Measurements from ENCODE around the gene URB2.

URB2 gene

GRCh38 chr1:229694053-229694693 lies 68.1 kb downstream of the URB2 start:
- Histone ChIP-seq H3K4me1 (ENCODE audit: insufficient read depth, low read length, poor library complexity, severe bottlenecking) (peaks cover 57% of the 10 kb centered on the region), H3K4me2 (ENCODE audit: low read depth, low read length, poor library complexity, severe bottlenecking) (peak overlapping the region; percentile 55), H3K9me2 (replicated peaks; ENCODE audit: low read depth, low read length) (no peaks in the 10 kb centered on the region), H3K4me3 (ENCODE audit: low read length, poor library complexity, severe bottlenecking) (peak overlapping the region; percentile 28), H3K27me3 (ENCODE audit: insufficient read depth, low read length, poor library complexity, severe bottlenecking) (no peaks in the 10 kb centered on the region), H3F3A (ENCODE audit: low read depth) (no peaks in the 10 kb centered on the region), H4K20me1 (ENCODE audit: insufficient read depth, low read length, poor library complexity, severe bottlenecking) (no peaks in the 10 kb centered on the region), H3K36me3 (ENCODE audit: insufficient read depth, low read length) (no peaks in the 10 kb centered on the region), H3K79me2 (ENCODE audit: insufficient read depth, low read length) (no peaks in the 10 kb centered on the region), H3K9me3 (ENCODE audit: insufficient read depth, low read depth, low read length) (no peaks in the 10 kb centered on the region), H2AFZ (ENCODE audit: low read length) (0 out of 2 replicates have a peak overlapping the region, but pooled peaks have one; percentile 8), H3K9ac (ENCODE audit: low read depth, low read length, poor library complexity, severe bottlenecking) (peak overlapping the region; percentile 51)
- TF ChIP-seq EZH2phosphoT487 (IDR thresholded peaks at IDR 0.05; ENCODE audit: borderline replicate concordance) = no peak
- TF ChIP-seq, protein P1, sequence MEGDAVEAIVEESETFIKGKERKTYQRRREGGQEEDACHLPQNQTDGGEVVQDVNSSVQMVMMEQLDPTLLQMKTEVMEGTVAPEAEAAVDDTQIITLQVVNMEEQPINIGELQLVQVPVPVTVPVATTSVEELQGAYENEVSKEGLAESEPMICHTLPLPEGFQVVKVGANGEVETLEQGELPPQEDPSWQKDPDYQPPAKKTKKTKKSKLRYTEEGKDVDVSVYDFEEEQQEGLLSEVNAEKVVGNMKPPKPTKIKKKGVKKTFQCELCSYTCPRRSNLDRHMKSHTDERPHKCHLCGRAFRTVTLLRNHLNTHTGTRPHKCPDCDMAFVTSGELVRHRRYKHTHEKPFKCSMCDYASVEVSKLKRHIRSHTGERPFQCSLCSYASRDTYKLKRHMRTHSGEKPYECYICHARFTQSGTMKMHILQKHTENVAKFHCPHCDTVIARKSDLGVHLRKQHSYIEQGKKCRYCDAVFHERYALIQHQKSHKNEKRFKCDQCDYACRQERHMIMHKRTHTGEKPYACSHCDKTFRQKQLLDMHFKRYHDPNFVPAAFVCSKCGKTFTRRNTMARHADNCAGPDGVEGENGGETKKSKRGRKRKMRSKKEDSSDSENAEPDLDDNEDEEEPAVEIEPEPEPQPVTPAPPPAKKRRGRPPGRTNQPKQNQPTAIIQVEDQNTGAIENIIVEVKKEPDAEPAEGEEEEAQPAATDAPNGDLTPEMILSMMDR (conservative IDR thresholded peaks at IDR 0.05; ENCODE audit: low read length) = no peak

GRCh38 chr1:229696385-229696784 lies 70.3 kb downstream of the URB2 start:
- no peak overlapping the region for H3K9ac ChIP-seq (ENCODE audit: low read depth, low read length, poor library complexity, severe bottlenecking)

DNA sequence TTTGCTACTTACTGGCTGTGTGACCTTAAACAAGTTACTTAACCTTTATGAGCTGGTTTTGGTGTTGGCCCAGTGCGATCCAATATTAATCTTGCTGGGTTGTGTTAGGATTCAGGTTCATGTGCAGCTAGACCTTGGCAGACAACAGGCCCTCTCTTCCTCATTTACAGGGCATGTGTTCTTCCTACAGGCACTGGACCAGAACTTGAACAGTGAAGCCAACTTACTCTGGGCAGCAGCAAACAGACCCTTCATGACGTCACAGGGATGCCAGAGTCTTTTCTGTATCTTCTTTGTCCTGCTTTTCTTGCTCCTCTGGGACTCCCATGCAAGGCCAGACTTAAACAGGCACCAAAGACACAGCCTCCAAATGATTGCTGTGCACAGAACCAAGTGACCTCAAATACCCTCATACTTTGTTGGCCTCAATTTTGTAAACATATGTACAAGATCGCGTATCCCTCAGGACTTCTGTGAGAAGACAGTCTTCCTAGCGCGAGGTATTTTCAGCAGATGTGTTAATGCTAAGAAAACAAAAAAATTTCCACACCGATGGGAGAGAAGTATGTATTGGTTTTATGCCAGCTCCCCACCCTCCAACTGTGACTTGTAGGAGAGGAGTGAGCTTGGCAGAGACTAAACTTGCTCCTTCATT lies 73.7 kb downstream of the URB2 start:
- Histone ChIP-seq H3K4me1 (ENCODE audit: insufficient read depth, low read length, poor library complexity, severe bottlenecking) (peaks cover 17% of the 10 kb centered on the region), H3F3A (ENCODE audit: low read depth) (no peaks in the 10 kb centered on the region), H4K20me1 (ENCODE audit: insufficient read depth, low read length, poor library complexity, severe bottlenecking) (no peaks in the 10 kb centered on the region), H3K9me2 (replicated peaks; ENCODE audit: low read depth, low read length) (no peaks in the 10 kb centered on the region), H3K4me3 (ENCODE audit: low read length, poor library complexity, severe bottlenecking) (no peak overlapping the region), H3K79me2 (ENCODE audit: insufficient read depth, low read length) (no peaks in the 10 kb centered on the region), H3K4me2 (ENCODE audit: low read depth, low read length, poor library complexity, severe bottlenecking) (no peak overlapping the region), H3K27me3 (ENCODE audit: insufficient read depth, low read length, poor library complexity, severe bottlenecking) (no peaks in the 10 kb centered on the region), H3K9me3 (ENCODE audit: insufficient read depth, low read depth, low read length) (no peaks in the 10 kb centered on the region), H3K36me3 (ENCODE audit: insufficient read depth, low read length) (no peaks in the 10 kb centered on the region), H3K9ac (ENCODE audit: low read depth, low read length, poor library complexity, severe bottlenecking) (no peak overlapping the region), H2AFZ (ENCODE audit: low read length) (no peak overlapping the region)
- no peak for TF ChIP-seq EZH2phosphoT487 (IDR thresholded peaks at IDR 0.05; ENCODE audit: borderline replicate concordance)
- TF ChIP-seq, protein P1 (conservative IDR thresholded peaks at IDR 0.05; ENCODE audit: low read length) = no peak

More at GRCh38 chr1:229696385-229696784, 70.3 kb downstream of the URB2 start:
- Histone ChIP-seq H3K27me3 (ENCODE audit: insufficient read depth, low read length, poor library complexity, severe bottlenecking) (no peaks in the 10 kb centered on the region), H3K4me1 (ENCODE audit: insufficient read depth, low read length, poor library complexity, severe bottlenecking) (peaks cover 48% of the 10 kb centered on the region), H3K79me2 (ENCODE audit: insufficient read depth, low read length) (no peaks in the 10 kb centered on the region), H4K20me1 (ENCODE audit: insufficient read depth, low read length, poor library complexity, severe bottlenecking) (no peaks in the 10 kb centered on the region), H3K36me3 (ENCODE audit: insufficient read depth, low read length) (no peaks in the 10 kb centered on the region), H3F3A (ENCODE audit: low read depth) (no peaks in the 10 kb centered on the region), H3K9me3 (ENCODE audit: insufficient read depth, low read depth, low read length) (no peaks in the 10 kb centered on the region), H3K9me2 (replicated peaks; ENCODE audit: low read depth, low read length) (no peaks in the 10 kb centered on the region), H2AFZ (ENCODE audit: low read length) (peak overlapping the region; percentile 59), H3K4me3 (ENCODE audit: low read length, poor library complexity, severe bottlenecking) (no peak overlapping the region), H3K4me2 (ENCODE audit: low read depth, low read length, poor library complexity, severe bottlenecking) (no peak overlapping the region)
- TF ChIP-seq, protein P1 (conservative IDR thresholded peaks at IDR 0.05; ENCODE audit: low read length) = no peak
- TF ChIP-seq EZH2phosphoT487 (IDR thresholded peaks at IDR 0.05; ENCODE audit: borderline replicate concordance) = no peak

Measured in Loucy (cell line).